Measurements from ENCODE around the gene REG4. TPM values are rescaled to one million over a fixed set of nuclear protein-coding genes. Genes with fewer than 3 reads are reported as not detected.

REG4 gene
- total RNA-seq, 1 donor from 2014 or later: 0.16 TPM

GRCh38 chr1:119774746-119775490, 36.3 kb downstream of the REG4 start:
- H3K4me1 Mint-ChIP-seq: peaks cover 29% of the 10 kb centered on the region
- H3K27me3 Mint-ChIP-seq (ENCODE audit: low read depth): no peaks in the 10 kb centered on the region
- no peaks in the 10 kb centered on the region for H3K9me3 Mint-ChIP-seq
- no peak for TF ChIP-seq CTCF (IDR thresholded peaks at IDR 0.05; ENCODE audit: unreplicated experiment)
- H3K36me3 Mint-ChIP-seq: no peaks in the 10 kb centered on the region
- no peak for DNase-seq (ENCODE audit: low spot score in 2 of 2, unreplicated experiment in 2 of 2)
- peak overlapping the region; percentile 15 for H3K27ac Mint-ChIP-seq
- H3K4me3 Mint-ChIP-seq: no peak overlapping the region

DNA sequence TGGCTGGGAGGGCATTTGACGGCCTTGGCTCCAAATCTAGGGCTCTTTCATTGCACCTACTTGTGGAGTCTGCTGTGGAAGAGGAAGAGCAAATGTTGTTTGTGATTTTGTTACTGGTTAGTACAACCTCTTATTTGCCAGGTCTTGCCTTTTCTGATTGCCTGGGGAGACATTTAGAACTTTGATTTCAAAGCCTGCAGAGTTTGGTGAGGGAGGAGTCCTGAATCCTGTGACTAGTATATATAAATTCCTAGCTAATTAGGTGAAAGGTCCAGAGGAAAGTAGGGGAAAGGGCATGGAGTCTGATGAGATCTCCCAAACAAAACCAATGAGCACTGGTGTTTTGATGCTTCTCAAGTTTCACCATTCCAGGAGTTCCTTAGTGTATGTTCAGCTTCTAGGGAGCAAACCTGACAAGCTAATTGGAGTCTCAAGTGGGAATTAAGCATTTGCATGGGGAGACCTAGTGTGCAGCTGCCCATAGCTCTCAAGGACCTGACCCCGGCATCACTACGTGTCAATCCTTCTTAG, 37.5 kb downstream of the REG4 start:
- peaks cover 25% of the 10 kb centered on the region for H3K4me1 Mint-ChIP-seq
- no peaks in the 10 kb centered on the region for H3K36me3 Mint-ChIP-seq
- no peak for TF ChIP-seq CTCF (IDR thresholded peaks at IDR 0.05; ENCODE audit: unreplicated experiment)
- H3K9me3 Mint-ChIP-seq: no peaks in the 10 kb centered on the region
- H3K27me3 Mint-ChIP-seq (ENCODE audit: low read depth): no peaks in the 10 kb centered on the region
- H3K27ac Mint-ChIP-seq: peak overlapping the region; percentile 36
- H3K4me3 Mint-ChIP-seq: no peak overlapping the region
- no peak for DNase-seq (ENCODE audit: low spot score in 2 of 2, unreplicated experiment in 2 of 2)

DNA sequence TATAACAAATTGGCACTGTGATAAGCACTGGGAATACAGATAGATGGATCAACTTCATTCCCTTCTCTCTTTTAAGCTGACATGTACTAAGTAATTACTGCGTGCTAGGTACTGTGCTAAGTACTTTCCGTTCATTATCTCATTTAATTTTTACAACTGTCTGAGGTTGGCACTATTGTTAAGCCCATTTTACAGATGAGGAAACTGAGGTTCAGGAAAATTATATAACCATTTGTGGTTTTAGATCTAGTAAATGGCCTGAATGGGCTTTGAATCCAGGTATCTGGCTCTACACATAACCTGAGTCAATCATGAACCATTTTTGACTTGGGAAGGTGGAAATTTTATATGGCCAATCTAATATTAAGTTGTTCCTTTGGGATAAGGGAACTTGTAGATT, 39.0 kb downstream of the REG4 start:
- Mint-ChIP-seq H3K4me3 (no peak overlapping the region), H3K36me3 (no peaks in the 10 kb centered on the region), H3K27ac (no peak overlapping the region), H3K4me1 (peaks cover 39% of the 10 kb centered on the region), H3K27me3 (ENCODE audit: low read depth) (no peaks in the 10 kb centered on the region), H3K9me3 (no peaks in the 10 kb centered on the region)
- TF ChIP-seq CTCF (IDR thresholded peaks at IDR 0.05; ENCODE audit: unreplicated experiment): no peak
- no peak for DNase-seq (ENCODE audit: low spot score in 2 of 2, unreplicated experiment in 2 of 2)

GRCh38 chr1:119771770-119772169, 39.5 kb downstream of the REG4 start:
- Mint-ChIP-seq H3K27me3 (ENCODE audit: low read depth) (no peaks in the 10 kb centered on the region), H3K36me3 (no peaks in the 10 kb centered on the region), H3K4me1 (peaks cover 44% of the 10 kb centered on the region), H3K4me3 (no peak overlapping the region), H3K27ac (no peak overlapping the region), H3K9me3 (no peaks in the 10 kb centered on the region)
- DNase-seq (ENCODE audit: low spot score in 2 of 2, unreplicated experiment in 2 of 2): no peak
- TF ChIP-seq CTCF (IDR thresholded peaks at IDR 0.05; ENCODE audit: unreplicated experiment): no peak

- Mint-ChIP-seq H3K9me3 (no peaks in the 10 kb centered on the region), H3K4me1 (peaks cover 52% of the 10 kb centered on the region), H3K4me3 (no peak overlapping the region), H3K27ac (no peak overlapping the region), H3K36me3 (no peaks in the 10 kb centered on the region), H3K27me3 (ENCODE audit: low read depth) (no peaks in the 10 kb centered on the region)
- no peak for DNase-seq (ENCODE audit: low spot score in 2 of 2, unreplicated experiment in 2 of 2)
- no peak for TF ChIP-seq CTCF (IDR thresholded peaks at IDR 0.05; ENCODE audit: unreplicated experiment)
Observed at GRCh38 chr1:119771016-119771415, 40.2 kb downstream of the REG4 start.

Measured in mesothelial cell of epicardium (in vitro differentiated cells).